Esophagus squamous epithelium (tissue), 4 donors: Measurements from ENCODE around the gene FNDC3B.

Source experiments
- POLR2A ChIP-seq, 4 donors: fragments of 450-650 bp; IDR thresholded peaks; one replicate each; pipeline ENCODE4 v1.6.1; 2017; ENCODE audit warnings: antibody characterized with exemption in 4 of 4, mild to moderate bottlenecking in 4 of 4, moderate library complexity in 3 of 4
- TF ChIP-seq, protein P1 (sequence below), 6 experiments: fragments of 450-650 bp in 4 of 6; fragments of 200-600 bp in 2 of 6; sonication (generic) in 2 of 6; IDR thresholded peaks; one replicate each; pipeline ENCODE4 v1.5.1; 2016 to 2019; ENCODE audit warnings: antibody characterized with exemption in 6 of 6, mild to moderate bottlenecking in 4 of 6, moderate library complexity in 4 of 6

DNA sequence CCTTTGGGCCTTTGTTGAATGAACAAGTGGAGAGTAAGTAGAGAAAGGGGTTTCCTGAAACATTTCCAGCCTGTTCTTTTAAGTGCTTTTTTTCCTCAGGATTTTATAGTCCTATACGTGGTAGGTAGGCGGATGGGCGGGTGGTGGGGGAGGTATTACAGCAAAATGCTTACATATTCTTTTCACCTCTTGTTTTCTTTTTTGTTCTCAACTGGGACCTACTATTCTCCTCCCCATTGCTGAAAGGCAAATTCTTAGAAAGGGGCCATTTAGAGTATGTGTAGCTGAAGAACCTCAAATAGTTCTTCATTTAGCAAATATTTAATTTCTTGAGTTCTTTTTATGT, 135.8 kb downstream of the FNDC3B start:
- TF ChIP-seq, protein P1, sequence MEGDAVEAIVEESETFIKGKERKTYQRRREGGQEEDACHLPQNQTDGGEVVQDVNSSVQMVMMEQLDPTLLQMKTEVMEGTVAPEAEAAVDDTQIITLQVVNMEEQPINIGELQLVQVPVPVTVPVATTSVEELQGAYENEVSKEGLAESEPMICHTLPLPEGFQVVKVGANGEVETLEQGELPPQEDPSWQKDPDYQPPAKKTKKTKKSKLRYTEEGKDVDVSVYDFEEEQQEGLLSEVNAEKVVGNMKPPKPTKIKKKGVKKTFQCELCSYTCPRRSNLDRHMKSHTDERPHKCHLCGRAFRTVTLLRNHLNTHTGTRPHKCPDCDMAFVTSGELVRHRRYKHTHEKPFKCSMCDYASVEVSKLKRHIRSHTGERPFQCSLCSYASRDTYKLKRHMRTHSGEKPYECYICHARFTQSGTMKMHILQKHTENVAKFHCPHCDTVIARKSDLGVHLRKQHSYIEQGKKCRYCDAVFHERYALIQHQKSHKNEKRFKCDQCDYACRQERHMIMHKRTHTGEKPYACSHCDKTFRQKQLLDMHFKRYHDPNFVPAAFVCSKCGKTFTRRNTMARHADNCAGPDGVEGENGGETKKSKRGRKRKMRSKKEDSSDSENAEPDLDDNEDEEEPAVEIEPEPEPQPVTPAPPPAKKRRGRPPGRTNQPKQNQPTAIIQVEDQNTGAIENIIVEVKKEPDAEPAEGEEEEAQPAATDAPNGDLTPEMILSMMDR (IDR thresholded peaks at IDR 0.05), result no peak
- TF ChIP-seq POLR2A (IDR thresholded peaks at IDR 0.05), result no peak
